A673 (cell line): Measurements from ENCODE around the gene COMT. TPM values are rescaled to one million over a fixed set of nuclear protein-coding genes. Genes with fewer than 3 reads are reported as not detected.

Source experiments
- BruUV-seq: library from RNA; stranded (reverse); fragments of 400-500 nt; replicated peaks from 2 replicates; lab custom pipeline; 2021; lab: Mats Ljungman, UMichigan
- CTCF ChIA-PET: fragments of 300-600 bp; sonication (Branson Sonifier 250); formaldehyde crosslinking; loops from one replicate; lab custom pipeline; 2022; ENCODE audit warnings: antibody characterized with exemption; lab: Charles Lee
- POLR2A ChIA-PET: fragments of 300-600 bp; sonication (Branson Sonifier 250); formaldehyde crosslinking; loops from one replicate; lab custom pipeline; 2022; ENCODE audit warnings: antibody characterized with exemption; ENCODE audit not compliant: low non-redundant PET; lab: Charles Lee
- DNase-seq: peaks from one replicate; pipeline ENCODE4 v3.0.0-alpha.2; 2015; ENCODE audit warnings: low spot score
- H3K27ac ChIP-seq: fragments of 200-600 bp; sonication (generic); 2 replicates; pipeline ENCODE4 v1.5.1; 2016; ENCODE audit warnings: mixed run types, low read depth, mild to moderate bottlenecking, mixed read lengths, antibody characterized with exemption, low read length; ENCODE audit not compliant: poor library complexity, severe bottlenecking
- H3K27me3 ChIP-seq: fragments of 200-600 bp; sonication (generic); replicated peaks from 2 replicates; pipeline ENCODE4 v1.6.1; 2017; ENCODE audit warnings: mixed run types, low read depth, mild to moderate bottlenecking, mixed read lengths, antibody characterized with exemption, low read length; ENCODE audit not compliant: insufficient read depth, poor library complexity
- H3K36me3 ChIP-seq: fragments of 200-600 bp; sonication (generic); 2 replicates; pipeline ENCODE4 v1.6.1; 2016; ENCODE audit warnings: mixed run types, mild to moderate bottlenecking, mixed read lengths, antibody characterized with exemption, low read length; ENCODE audit not compliant: insufficient read depth, poor library complexity, severe bottlenecking
- H3K4me1 ChIP-seq: fragments of 200-600 bp; sonication (generic); 2 replicates; pipeline ENCODE4 v1.6.1; 2017; ENCODE audit warnings: mixed run types, mild to moderate bottlenecking, mixed read lengths, antibody characterized with exemption, low read length; ENCODE audit not compliant: insufficient read depth, poor library complexity, severe bottlenecking
- H3K4me3 ChIP-seq: fragments of 200-600 bp; sonication (generic); 2 replicates; pipeline ENCODE4 v1.5.1; 2016; ENCODE audit warnings: low read depth, mixed run types, mild to moderate bottlenecking, mixed read lengths, low read length; ENCODE audit not compliant: poor library complexity, severe bottlenecking
- H3K9me3 ChIP-seq: fragments of 200-600 bp; sonication (generic); 2 replicates; pipeline ENCODE4 v1.6.1; 2016; ENCODE audit warnings: mixed run types, low read depth, mild to moderate bottlenecking, mixed read lengths, antibody characterized with exemption, low read length; ENCODE audit not compliant: poor library complexity, severe bottlenecking
- EZH2 ChIP-seq: fragments of 200-600 bp; sonication (generic); IDR thresholded peaks from 2 replicates; pipeline ENCODE4 v1.6.1; 2017; ENCODE audit warnings: borderline replicate concordance, low read depth, mild to moderate bottlenecking, mixed read lengths, antibody characterized with exemption, low read length; ENCODE audit not compliant: poor library complexity, severe bottlenecking
- intact Hi-C: fragments of 100-400 bp; cut with micrococcal nuclease; formaldehyde crosslinking; loops from one replicate; pipeline ENCODE4 v1.10.0; 2022; ENCODE audit not compliant: unreplicated experiment
- total RNA-seq: library from RNA; stranded (reverse); gene quantifications from 2 replicates; pipeline ENCODE4 v1.2.3, GENCODE V29; 2021
- TF ChIP-seq, protein P1 (sequence below): fragments of 300-800, 200-600 bp; sonication (generic); conservative IDR thresholded peaks from 2 replicates; pipeline ENCODE4 v1.5.1; 2017; ENCODE audit warnings: low read depth, mild to moderate bottlenecking, antibody characterized with exemption, low read length, moderate library complexity, mixed read lengths

COMT gene
- total RNA-seq, 1 experiment from 2014 or later, result 87.8 TPM

DNA sequence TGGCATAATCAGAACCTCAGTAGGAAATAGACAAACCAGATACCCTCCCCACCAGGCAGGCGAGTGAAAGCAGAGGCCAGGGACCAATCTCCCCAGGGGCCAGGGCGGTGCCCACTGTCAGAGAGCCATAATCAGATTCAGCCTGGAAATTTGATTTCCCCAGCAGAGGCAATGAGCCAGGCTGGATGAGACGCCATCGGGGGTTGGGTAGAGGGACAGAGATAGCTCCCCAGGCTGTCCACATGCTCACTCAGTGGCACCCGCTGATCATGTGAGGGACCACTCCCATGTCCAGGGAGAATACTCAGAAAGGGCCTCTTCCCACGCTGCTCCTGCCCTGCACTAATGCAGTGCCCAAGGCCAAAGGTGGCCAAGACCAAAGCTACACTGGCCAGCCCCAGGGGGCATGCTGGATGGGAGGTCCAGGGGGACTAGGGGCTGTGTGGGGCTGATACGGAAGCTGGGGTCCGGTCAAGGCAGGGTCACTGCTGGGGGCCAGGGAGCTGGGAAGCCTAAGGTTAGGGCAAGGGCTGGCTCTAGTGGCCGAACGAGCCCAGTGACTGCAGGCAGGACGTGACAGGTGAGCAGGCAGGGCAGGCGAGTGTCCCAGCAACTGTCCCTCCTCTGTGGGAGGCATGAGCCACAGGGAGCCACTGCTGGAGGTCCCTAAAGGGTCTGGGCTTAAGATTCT, 55.3 kb downstream of the COMT start:
- POLR2A ChIA-PET, result no interaction called here
- TF ChIP-seq, protein P1, sequence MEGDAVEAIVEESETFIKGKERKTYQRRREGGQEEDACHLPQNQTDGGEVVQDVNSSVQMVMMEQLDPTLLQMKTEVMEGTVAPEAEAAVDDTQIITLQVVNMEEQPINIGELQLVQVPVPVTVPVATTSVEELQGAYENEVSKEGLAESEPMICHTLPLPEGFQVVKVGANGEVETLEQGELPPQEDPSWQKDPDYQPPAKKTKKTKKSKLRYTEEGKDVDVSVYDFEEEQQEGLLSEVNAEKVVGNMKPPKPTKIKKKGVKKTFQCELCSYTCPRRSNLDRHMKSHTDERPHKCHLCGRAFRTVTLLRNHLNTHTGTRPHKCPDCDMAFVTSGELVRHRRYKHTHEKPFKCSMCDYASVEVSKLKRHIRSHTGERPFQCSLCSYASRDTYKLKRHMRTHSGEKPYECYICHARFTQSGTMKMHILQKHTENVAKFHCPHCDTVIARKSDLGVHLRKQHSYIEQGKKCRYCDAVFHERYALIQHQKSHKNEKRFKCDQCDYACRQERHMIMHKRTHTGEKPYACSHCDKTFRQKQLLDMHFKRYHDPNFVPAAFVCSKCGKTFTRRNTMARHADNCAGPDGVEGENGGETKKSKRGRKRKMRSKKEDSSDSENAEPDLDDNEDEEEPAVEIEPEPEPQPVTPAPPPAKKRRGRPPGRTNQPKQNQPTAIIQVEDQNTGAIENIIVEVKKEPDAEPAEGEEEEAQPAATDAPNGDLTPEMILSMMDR, result no peak
- TF ChIP-seq EZH2, result no peak

DNA sequence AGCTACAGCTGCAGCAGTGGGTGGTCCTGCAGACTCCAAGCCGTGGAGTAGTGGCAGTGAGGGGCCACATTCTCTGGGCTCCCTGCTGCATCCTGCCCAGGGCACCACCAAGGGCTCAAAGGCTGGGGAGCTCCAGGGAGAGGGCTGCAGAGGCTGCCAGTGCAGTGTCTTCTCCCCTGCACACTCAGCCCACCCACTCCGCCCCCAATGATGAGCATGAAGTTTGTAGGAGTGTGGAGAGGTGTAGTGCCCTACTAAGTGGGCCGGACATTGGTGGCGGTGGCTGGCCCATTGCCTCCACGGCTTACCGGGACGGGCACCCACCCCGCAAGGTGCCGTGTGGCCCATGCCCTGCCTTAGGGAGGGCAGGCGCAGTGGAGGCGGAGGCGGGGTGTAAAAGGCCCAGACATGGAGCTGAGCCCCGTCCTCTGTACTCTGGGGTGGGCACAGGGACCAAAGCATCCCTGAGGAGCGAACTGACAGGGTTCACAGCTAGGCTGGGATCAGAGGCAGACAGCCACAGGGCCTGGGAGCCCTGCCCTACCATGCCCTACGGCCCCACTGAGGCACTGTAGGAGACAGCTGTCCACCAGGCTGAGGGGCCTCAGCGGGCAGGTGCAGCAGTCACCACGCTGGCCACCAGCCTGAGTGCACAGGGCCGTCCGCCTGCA, 56.1 kb downstream of the COMT start:
- no peak for TF ChIP-seq EZH2
- TF ChIP-seq, protein P1, result no peak
- Histone ChIP-seq H3K27me3 (no peaks in the 10 kb centered on the region), H3K4me1 (peaks cover 6% of the 10 kb centered on the region), H3K4me3 (no peak overlapping the region), H3K36me3 (no peaks in the 10 kb centered on the region), H3K9me3 (no peaks in the 10 kb centered on the region), H3K27ac (no peak overlapping the region)
- ChIA-PET POLR2A (no interaction called here), CTCF (no interaction called here)
- no peak for DNase-seq
- intact Hi-C loops, result loop anchor here (1.0 kb wide), 1 partner anchor 35 kb away; no protein-coding TSS in a partner anchor
- BruUV-seq, result no TSS peak

More for the DNA sequence above, 55.3 kb downstream of the COMT start:
- Histone ChIP-seq H3K9me3 (no peaks in the 10 kb centered on the region), H3K4me3 (no peak overlapping the region), H3K27me3 (no peaks in the 10 kb centered on the region), H3K36me3 (no peaks in the 10 kb centered on the region), H3K4me1 (peaks cover 6% of the 10 kb centered on the region), H3K27ac (no peak overlapping the region)
- intact Hi-C loops, result no loop called here
- CTCF ChIA-PET, result no interaction called here
- no TSS peak for BruUV-seq
- DNase-seq, result no peak

DNA sequence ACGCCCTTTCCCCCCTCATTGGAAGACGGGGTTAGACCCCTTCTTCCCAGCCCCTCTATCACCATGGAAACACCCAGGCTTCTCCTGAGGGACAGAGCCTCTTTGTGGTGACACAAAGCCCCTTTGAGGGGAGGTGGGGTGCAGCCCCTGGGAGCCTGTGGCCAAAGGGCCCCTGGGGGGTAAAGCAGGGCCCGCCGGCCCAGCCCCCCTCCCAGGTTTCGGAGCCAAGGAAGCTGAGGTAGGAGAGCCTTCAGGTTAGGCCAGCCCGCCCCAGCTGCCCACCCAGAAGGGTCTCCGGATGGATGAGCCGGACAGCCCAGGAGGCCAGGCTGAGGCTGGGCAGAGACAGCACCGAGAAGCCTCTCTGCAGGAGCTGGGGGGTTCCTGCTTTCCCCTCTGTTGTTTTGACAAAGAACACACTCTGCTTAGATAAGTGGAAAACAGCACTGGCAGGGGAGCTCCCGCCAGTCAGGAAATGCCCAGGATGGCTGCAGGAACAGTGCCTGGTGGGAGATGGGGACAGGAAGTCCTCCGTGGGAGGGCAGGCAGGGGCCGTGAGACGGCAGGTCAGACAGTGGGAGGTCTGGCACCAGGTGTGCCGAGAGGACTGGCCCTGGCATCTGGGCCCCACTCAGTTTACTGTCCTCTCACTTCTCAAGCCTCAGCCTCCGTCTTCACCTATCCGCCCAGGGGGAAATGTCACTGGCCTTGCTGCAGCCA, 56.8 kb downstream of the COMT start:
- TF ChIP-seq, protein P1, result no peak
- TF ChIP-seq EZH2, result no peak

More for the DNA sequence above, 56.8 kb downstream of the COMT start:
- ChIA-PET CTCF (no interaction called here), POLR2A (no interaction called here)
- no peak overlapping the region for H3K4me3 ChIP-seq
- H3K9me3 ChIP-seq, result peaks cover 1% of the 10 kb centered on the region
- no peak overlapping the region for H3K27ac ChIP-seq
- intact Hi-C loops, result loop anchor here (1.0 kb wide), 1 partner anchor 34 kb away; no protein-coding TSS in a partner anchor
- no peaks in the 10 kb centered on the region for H3K36me3 ChIP-seq
- no peak for DNase-seq
- BruUV-seq, result no TSS peak
- no peaks in the 10 kb centered on the region for H3K27me3 ChIP-seq
- peaks cover 6% of the 10 kb centered on the region for H3K4me1 ChIP-seq
